ENCODE results near the gene ILKAP. TPM values are rescaled to one million over a fixed set of nuclear protein-coding genes. Genes with fewer than 3 reads are reported as not detected.

Gene ILKAP
- polyA plus RNA-seq, 2 of the 4 experiments (the other 2 are of a cell fraction), result 36.3 to 41.4 TPM

DNA sequence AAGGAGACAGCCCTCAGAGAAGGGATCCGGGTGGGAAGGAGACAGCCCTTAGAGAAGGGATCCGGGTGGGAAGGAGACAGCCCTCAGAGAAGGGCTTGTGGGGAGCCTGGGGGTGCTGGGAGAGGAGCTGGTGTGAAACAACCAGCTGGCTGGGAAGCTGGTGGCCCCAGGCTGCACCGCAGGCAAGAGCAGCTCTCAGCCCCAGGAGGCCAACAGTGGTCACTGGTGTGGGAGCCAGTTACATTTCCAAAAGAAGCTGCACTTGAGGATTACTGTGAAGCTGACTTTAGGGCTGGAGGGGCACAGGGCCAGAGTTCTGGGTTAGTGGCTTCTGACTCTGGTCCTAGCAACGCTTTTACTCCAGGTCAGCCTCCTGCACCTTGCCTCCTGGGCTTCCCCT is 33.1 kb upstream of the ILKAP start:
- H3K4me3 ChIP-seq, result no peak overlapping the region
- H3K4me1 ChIP-seq, result peaks cover 9% of the 10 kb centered on the region; the same call in 1 of the 3 replicates
- ChIA-PET CTCF (no interaction called here), POLR2A (no interaction called here)
- ATAC-seq (no peak), FAIRE-seq (no peak), DNase-seq (ENCODE audit: low read depth in 1 of 2, low spot score in 1 of 2) (no peak)
- H3K9me3 ChIP-seq, result no peaks in the 10 kb centered on the region
- WGBS (ENCODE audit: missing lambda C conversion rate), result 49% methylated on average over 4 of the region's 4 CpGs
- TF ChIP-seq USF2 (IDR thresholded peaks at IDR 0.05) (no peak), MAZ (IDR thresholded peaks at IDR 0.05; ENCODE audit: borderline replicate concordance, low read depth, low read length) (no peak), CBX2 (IDR thresholded peaks at IDR 0.05; ENCODE audit: borderline replicate concordance, low read depth) (no peak), ZSCAN20 (CRISPR knock-in tag; IDR thresholded peaks at IDR 0.05) (no peak), ELK1 (IDR thresholded peaks at IDR 0.05; ENCODE audit: low read depth, low read length) (no peak), HOXB13 (CRISPR knock-in tag; IDR thresholded peaks at IDR 0.05; ENCODE audit: low read depth) (no peak), NFE2L2 (conservative IDR thresholded peaks at IDR 0.05; ENCODE audit: low read length) (no peak), POLR2AphosphoS2 (conservative IDR thresholded peaks at IDR 0.05; ENCODE audit: low read length) (no peak), HEYL (CRISPR knock-in tag; IDR thresholded peaks at IDR 0.05) (no peak), MYC (IDR thresholded peaks at IDR 0.05; ENCODE audit: borderline replicate concordance, low read length) (no peak), CEBPB (IDR thresholded peaks at IDR 0.05) (no peak)
- TF ChIP-seq, protein P1, sequence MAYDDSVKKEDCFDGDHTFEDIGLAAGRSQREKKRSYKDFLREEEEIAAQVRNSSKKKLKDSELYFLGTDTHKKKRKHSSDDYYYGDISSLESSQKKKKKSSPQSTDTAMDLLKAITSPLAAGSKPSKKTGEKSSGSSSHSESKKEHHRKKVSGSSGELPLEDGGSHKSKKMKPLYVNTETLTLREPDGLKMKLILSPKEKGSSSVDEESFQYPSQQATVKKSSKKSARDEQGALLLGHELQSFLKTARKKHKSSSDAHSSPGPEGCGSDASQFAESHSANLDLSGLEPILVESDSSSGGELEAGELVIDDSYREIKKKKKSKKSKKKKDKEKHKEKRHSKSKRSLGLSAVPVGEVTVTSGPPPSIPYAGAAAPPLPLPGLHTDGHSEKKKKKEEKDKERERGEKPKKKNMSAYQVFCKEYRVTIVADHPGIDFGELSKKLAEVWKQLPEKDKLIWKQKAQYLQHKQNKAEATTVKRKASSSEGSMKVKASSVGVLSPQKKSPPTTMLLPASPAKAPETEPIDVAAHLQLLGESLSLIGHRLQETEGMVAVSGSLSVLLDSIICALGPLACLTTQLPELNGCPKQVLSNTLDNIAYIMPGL (CRISPR knock-in tag; IDR thresholded peaks at IDR 0.05; ENCODE audit: borderline replicate concordance), result no peak
- H3K4me2 ChIP-seq, result no peak overlapping the region
- H3K27ac ChIP-seq, result no peak overlapping the region

GRCh38 chr2:238235856-238236255 is 32.4 kb upstream of the ILKAP start:
- no peak overlapping the region for H3K27ac ChIP-seq
- POLR2A ChIA-PET, result no interaction called here
- no peak for FAIRE-seq
- H3K9me3 ChIP-seq, result no peaks in the 10 kb centered on the region
- peaks cover 9% of the 10 kb centered on the region; the same call in 1 of the 3 replicates for H3K4me1 ChIP-seq
- no peak for ATAC-seq
- TF ChIP-seq POLR2A (IDR thresholded peaks at IDR 0.05; ENCODE audit: low read length) (no peak), PHF8 (IDR thresholded peaks at IDR 0.05; ENCODE audit: borderline replicate concordance, low read depth) (no peak), ELK1 (IDR thresholded peaks at IDR 0.05; ENCODE audit: low read depth, low read length) (no peak), BHLHE40 (IDR thresholded peaks at IDR 0.05; ENCODE audit: low read depth, low read length) (no peak), FOSB (CRISPR knock-in tag; IDR thresholded peaks at IDR 0.05) (no peak), CEBPB (IDR thresholded peaks at IDR 0.05) (no peak), NFE2L2 (conservative IDR thresholded peaks at IDR 0.05; ENCODE audit: low read length) (no peak), RARB (CRISPR knock-in tag; IDR thresholded peaks at IDR 0.05) (no peak), EHMT2 (IDR thresholded peaks at IDR 0.05; ENCODE audit: low read depth) (no peak), RCOR1 (IDR thresholded peaks at IDR 0.05; ENCODE audit: low read depth, low read length) (no peak), KDM1A (IDR thresholded peaks at IDR 0.05; ENCODE audit: low read depth) (no peak), SREBF2 (IDR thresholded peaks at IDR 0.05) (no peak), SMC3 (IDR thresholded peaks at IDR 0.05) (no peak)
- TF ChIP-seq, protein P1 (CRISPR knock-in tag; IDR thresholded peaks at IDR 0.05; ENCODE audit: borderline replicate concordance), result no peak
- no peak for DNase-seq (ENCODE audit: low read depth in 1 of 2, low spot score in 1 of 2)
- 83% methylated on average over 7 of the region's 7 CpGs for WGBS (ENCODE audit: missing lambda C conversion rate)
- CTCF ChIA-PET, result interaction anchor here (1.0 kb wide), 2 partner anchors 27 to 97 kb away, joined by 3 to 4 read pairs; partner anchors contain the start of gene KLHL30
- no peak overlapping the region for H3K4me2 ChIP-seq
- no peak overlapping the region for H3K4me3 ChIP-seq
